Activated naive CD8-positive, alpha-beta T cell treated with anti-CD3 and anti-CD28 coated beads, Interleukin-2, amount 50 U/mL, for 16 hours (primary cell): Measurements from ENCODE around the gene NKAIN2.

Experiments used
- DNase-seq: peaks from one replicate; pipeline ENCODE4 v3.0.0-alpha.2; 2020; ENCODE audit warnings: low read depth, low spot score

NKAIN2 gene

DNA sequence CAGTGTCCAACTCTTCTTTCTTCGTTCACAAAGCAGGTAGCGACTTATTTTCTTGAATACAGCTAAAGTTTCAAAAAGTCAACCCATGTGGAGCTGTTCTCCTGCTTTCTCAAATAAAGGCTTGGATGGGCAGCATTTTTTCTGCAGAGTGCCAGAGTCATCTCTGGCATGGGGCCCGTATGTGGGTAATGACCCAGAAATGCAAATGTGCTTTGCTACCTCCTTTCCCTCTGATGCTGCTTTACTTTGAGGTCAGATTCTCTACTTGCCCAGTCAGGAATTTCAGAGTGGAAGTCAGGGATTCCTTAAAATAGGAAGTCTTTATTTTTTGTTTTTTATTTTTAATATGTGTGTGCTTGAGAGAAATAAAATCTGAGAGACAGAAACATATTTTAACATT, 4.9 kb downstream of the NKAIN2 start:
- DNase-seq, result no peak

DNA sequence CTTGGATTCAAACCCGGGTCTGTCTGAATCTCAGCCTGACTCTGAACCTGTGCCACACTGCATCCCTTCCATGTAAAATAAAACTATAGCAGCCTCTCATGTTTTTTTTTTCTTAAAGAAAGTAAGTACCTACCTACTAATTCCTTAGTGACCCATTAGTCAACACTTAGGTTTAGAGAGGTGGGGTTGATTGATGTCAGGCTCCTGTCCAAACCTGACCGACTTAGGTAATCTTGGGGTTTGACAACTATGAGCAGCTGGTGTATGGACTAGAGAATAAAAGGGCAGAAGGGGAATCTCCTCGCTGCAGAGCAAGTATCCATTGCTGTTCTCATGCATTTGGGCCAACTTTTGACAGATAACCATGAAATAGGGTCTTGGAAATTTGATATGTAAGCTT, 6.5 kb downstream of the NKAIN2 start:
- DNase-seq, result no peak

DNA sequence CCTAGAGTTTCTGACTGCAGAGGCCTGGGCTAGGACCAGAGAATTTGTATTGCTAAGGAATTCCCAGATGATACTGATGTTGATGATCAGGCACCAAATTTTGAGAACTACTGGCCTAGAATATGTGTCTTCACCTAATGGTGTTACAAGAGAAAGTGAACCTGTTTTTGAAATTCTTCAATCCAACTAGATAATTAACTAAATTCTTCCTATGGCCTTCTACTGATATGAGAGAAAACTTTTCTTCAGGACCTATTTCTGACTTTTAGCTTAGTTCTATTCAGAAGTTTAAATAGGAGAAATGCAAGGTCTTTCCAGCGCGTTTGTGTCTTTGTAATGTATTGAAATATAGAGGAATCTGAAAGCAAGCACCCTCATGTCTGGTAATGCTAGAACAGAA, 7.3 kb downstream of the NKAIN2 start:
- DNase-seq, result no peak

- DNase-seq, result no peak
These were observed 7.7 kb downstream of the NKAIN2 start for GRCh38 chr6:123811378-123811777.

DNA sequence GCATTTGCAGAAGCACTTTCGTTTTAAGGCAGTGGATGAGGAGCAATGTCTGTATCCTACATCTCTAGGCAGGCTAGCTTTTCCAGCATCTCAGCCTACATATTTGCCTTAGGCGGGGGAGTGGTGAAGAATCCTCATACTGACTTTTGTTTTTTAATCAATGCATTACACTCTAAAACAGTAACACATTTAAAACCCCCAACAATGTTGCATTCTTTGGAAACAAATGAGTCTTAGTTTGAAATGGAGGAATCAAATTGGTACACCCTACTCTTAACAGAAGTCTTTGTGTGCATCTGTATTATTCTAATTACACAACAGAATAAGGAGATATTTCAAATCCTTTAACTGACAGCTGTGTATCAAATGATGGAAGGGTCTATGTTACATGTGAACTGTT, 9.0 kb downstream of the NKAIN2 start:
- no peak for DNase-seq

- no peak for DNase-seq
These were observed 17.4 kb downstream of the NKAIN2 start for GRCh38 chr6:123821112-123821511.

- DNase-seq, result no peak
These were observed 25.8 kb downstream of the NKAIN2 start for GRCh38 chr6:123829302-123829953.

DNA sequence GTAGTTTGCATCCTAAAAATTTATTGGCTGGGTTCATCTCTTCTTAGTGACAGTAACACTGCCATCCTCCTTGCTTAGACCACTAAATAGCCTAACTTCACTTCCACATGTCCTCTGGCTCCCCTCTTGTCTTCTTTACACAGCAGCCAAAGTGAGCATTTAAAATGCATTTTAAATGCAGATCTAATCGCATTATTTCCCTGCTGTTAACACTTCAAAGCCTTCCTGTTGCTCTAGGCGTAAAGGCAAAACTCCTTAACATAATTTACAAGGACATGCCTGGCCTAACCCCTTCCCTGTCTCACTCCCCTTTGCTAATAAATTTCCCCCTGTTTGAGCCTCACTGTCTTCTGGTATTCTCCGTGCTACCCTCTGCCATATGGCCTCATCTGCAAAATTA, 26.5 kb downstream of the NKAIN2 start:
- no peak for DNase-seq

DNA sequence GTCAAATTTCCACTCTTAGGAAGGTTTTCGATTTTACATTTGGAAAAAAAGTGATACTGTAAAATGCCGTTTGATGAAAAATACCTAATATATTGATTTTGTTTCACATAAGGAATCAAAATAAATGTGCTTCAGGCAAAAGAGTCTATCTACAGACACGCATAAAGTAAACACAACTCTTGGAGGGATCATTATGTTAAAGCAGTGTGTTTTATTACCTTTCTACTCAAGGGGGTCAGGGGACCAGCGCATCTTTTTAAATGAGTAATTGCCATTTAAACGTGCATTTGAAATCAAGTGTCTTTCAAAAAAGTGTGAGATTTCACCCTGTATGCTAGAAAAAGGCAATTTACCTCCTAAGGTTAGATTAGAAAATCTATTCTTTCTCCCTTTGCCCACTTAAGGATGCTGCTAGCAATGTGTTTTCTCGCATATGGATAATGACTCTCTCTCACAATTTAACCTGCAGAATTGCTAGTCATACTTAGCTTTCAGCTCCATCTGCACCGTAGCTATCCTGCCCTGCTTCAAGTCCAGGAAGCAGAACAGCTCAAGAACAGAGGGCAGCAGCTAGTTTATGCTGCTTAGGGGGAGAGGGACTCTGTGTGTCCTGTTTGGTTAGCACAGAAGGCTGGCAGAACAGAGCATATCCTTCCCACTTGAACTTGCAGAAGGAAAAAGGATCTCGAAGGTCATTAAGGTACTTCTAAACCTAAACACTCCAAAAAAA, 35.0 kb downstream of the NKAIN2 start:
- DNase-seq, result no peak

DNA sequence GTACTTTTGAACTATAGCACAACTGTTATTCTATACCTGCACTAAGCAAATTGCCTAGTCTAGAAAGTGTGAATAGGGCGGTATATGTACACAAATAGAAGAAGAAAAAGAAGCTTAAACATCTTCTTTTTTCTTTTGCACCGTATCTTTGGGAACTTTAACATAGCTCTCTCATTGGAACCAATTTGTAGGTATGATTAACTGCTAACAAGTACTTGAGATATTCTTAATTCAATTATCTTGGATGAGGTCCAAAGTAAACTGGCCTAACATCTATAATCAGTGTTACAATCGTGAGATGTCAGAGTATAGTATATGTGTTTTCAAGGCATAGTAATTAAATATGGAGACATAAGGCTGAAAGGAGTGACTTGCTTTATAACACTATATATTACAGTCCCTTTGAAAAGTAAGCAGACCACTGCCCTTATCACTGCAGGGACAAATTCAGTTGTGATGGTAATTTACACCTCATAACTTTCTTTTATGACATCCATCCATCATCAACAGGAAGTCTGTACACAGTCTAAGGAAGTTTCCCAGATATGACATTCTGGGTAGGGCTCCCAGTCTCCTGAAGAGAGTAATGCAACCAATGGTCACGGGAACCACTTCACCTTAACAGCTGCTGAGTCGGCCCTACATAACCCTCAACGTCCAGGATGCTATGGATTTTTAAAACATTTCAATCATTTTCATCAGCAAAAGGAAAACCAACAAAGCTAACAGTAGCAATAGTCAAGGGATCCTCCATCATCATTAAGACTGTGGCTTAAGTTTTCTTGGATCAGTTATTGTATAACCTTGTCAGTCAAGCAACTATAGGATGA, 37.6 kb downstream of the NKAIN2 start:
- no peak for DNase-seq

GRCh38 chr6:123844011-123844410, 40.3 kb downstream of the NKAIN2 start:
- no peak for DNase-seq

DNA sequence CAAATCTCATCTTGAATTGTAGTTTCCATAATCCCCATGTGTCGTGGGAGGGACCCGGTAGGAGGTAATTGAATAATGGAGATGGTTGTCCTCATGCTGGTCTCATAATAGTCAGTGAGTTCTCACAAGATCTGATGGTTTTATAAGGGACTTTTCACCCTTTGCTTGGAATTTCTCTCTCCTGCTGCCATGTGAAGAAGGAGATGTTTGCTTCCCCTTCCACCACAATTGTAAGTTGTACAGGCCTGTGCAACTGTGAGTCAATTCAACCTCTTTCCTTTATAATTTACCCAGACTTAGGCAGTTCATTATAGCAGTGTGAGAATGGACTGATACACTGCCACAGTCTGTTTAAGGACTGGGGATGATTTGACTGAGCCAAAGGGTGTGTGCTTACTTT, 44.7 kb downstream of the NKAIN2 start:
- DNase-seq, result no peak

- DNase-seq, result no peak
These were observed 45.7 kb downstream of the NKAIN2 start for GRCh38 chr6:123849406-123849805.

DNA sequence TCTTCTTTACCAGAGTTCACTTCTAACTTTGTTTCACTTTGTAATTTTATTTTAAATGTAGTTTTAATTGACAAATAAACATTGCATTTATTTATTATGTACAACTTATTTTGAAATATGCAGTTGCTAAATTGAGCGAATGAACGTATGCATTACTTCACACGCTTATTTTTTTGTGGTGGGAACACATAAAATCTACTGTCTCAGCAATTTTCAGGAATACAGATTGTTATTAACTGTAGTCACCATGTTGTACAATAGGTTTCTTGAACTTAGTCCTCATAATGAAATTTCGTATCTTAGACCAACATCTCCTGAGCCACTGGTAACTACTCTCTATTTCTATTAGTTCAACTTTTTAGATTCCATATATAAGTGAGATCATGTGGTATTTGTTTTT, 46.9 kb downstream of the NKAIN2 start:
- DNase-seq, result no peak

DNA sequence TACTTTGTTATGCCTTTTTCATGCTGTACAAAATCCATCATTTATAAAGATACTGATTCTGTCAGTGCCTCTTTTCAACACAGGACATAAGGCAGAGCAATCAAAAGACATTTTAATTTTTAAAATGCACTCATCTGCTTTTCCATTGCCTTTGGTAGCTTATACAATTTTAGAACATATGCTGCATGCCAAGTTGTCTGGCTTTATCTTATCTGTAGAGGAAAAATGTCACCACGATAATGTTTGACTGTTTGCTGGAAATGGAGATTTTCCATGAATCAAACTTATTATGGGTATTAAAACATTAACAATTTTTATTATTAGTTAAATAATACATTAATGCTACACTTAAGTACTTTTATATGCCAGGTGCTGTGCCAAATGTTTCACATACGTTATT, 50.5 kb downstream of the NKAIN2 start:
- DNase-seq, result no peak

- DNase-seq, result no peak
These were observed 51.8 kb downstream of the NKAIN2 start for GRCh38 chr6:123855506-123855905.

GRCh38 chr6:123859291-123859690, 55.6 kb downstream of the NKAIN2 start:
- no peak for DNase-seq

- DNase-seq, result no peak
These were observed 65.7 kb downstream of the NKAIN2 start for GRCh38 chr6:123869334-123869733.

GRCh38 chr6:123873974-123874373, 70.3 kb downstream of the NKAIN2 start:
- no peak for DNase-seq

GRCh38 chr6:123875784-123876183, 72.1 kb downstream of the NKAIN2 start:
- no peak for DNase-seq

- no peak for DNase-seq
These were observed 76.1 kb downstream of the NKAIN2 start for GRCh38 chr6:123879749-123880148.

GRCh38 chr6:123888771-123889513, 85.3 kb downstream of the NKAIN2 start:
- no peak for DNase-seq
